Dendritic cell treated with granulocyte-macrophage colony-stimulating factor and Interleukin-4, amounts not matched to agents 40 ng/mL and 50 ng/mL, for 4 days (primary cell): Measurements from ENCODE around the gene GCSH.
"Not testable (repeated sequence)": the region's sequence is repeated elsewhere in the genome, so short reads cannot be mapped to it uniquely, and the experiment has no call there.

Experiments used
- H3K27ac Mint-ChIP-seq: one replicate; pipeline ENCODE4 v1.8.0; 2022; ENCODE audit warnings: mild to moderate bottlenecking, mixed read lengths
- H3K27me3 Mint-ChIP-seq: one replicate; pipeline ENCODE4 v1.8.0; 2022; ENCODE audit warnings: mild to moderate bottlenecking, mixed read lengths
- H3K36me3 Mint-ChIP-seq: one replicate; pipeline ENCODE4 v1.8.0; 2022; ENCODE audit warnings: low read depth, mixed read lengths
- H3K4me1 Mint-ChIP-seq: one replicate; pipeline ENCODE4 v1.8.0; 2022; ENCODE audit warnings: low read depth, mixed read lengths
- H3K4me3 Mint-ChIP-seq: one replicate; pipeline ENCODE4 v1.8.0; 2022; ENCODE audit warnings: mild to moderate bottlenecking, moderate library complexity, mixed read lengths
- H3K9me3 Mint-ChIP-seq: one replicate; pipeline ENCODE4 v1.8.0; 2022; ENCODE audit warnings: mixed read lengths
- intact Hi-C: fragments of 100-400 bp; cut with micrococcal nuclease; formaldehyde crosslinking; loops from one replicate; pipeline ENCODE4 v1.15.0; 2022

GCSH gene

DNA sequence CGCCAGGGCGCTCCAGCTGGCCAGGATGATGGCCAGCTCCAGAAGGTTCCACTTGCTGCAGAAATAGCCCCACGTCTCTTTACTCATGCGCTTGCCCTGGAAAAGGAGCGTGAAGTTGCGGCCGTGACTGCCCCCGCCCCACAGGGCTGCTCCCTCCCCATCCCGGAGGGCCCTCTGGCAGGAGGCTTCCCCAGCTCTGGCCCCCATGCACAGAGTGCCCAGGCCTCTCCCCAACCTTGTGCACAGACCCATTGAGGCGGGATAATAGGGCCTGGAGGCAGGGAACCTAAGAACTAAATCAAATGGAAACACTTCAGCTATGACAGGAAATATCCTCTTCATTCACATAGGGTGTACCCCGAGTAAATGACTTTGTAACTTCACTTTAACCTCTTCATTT, 21.2 kb upstream of the GCSH start:
- intact Hi-C loops, result no loop called here
- Mint-ChIP-seq H3K9me3 (no peaks in the 10 kb centered on the region), H3K36me3 (no peaks in the 10 kb centered on the region), H3K27me3 (peaks cover 5% of the 10 kb centered on the region), H3K27ac (no peak overlapping the region), H3K4me1 (no peaks in the 10 kb centered on the region), H3K4me3 (no peak overlapping the region)

DNA sequence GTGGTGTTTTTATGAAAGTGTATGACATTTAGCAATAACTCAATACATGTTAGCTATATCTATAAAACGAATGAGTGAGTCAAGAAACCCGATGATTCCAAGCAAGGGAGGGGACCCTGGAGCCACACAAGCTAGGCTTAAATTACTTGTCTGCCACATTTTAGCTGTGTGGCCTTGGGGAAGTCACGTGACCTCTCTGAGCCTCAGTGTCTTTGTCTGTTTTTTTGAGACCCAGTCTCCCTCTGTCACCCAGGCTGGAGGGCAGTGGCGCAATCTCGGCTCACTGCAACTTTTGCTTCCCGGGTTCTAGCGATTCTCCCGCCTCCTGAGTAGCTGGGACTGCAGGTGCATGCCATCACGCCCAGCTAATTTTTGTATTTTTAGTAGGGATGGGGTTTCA, 20.1 kb upstream of the GCSH start:
- Mint-ChIP-seq H3K27ac (no peak overlapping the region), H3K9me3 (no peaks in the 10 kb centered on the region), H3K27me3 (peaks cover 5% of the 10 kb centered on the region), H3K4me1 (no peaks in the 10 kb centered on the region), H3K36me3 (no peaks in the 10 kb centered on the region), H3K4me3 (no peak overlapping the region)
- intact Hi-C loops, result no loop called here

DNA sequence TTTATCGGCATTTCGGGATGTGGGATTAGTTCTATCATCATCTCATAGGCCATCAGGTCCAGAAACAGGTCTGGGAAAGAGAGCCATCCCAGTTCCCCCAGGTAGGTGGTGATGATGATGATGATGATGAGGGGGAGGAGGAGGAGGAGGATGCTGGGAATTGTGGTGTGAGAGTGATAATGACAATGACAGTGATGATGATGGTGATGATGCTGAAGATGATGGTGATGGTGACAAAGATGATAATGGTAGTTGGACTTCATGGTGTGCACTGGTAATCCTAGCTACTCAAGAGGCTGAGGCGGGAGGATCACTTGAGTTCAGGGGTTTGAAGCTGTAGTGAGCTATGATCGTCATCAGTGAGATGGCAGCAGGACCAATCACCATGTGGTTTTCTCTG, 16.3 kb upstream of the GCSH start:
- no peaks in the 10 kb centered on the region for H3K9me3 Mint-ChIP-seq
- H3K4me1 Mint-ChIP-seq, result no peaks in the 10 kb centered on the region
- H3K4me3 Mint-ChIP-seq, result no peak overlapping the region
- intact Hi-C loops, result no loop called here
- H3K27ac Mint-ChIP-seq, result no peak overlapping the region
- peaks cover 5% of the 10 kb centered on the region for H3K27me3 Mint-ChIP-seq
- no peaks in the 10 kb centered on the region for H3K36me3 Mint-ChIP-seq

DNA sequence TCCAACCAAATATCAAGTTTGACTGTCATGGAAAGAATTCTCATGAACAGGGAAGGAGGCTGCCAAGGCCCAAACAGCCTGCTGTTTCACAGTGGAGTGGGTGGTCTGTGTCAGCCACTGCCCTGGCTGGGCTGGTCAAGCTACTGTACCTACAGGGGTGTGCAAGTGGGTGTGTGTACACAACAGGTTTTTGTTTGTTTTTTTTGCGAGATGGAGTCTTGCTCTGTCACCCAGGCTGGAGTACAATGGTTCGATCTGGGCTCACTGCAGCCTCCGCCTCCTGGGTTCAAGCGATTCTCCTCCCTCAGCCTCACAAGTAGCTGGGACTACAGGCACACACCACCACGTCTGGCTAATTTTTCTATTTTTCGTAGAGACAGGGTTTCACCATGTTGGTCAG, 13.1 kb upstream of the GCSH start:
- H3K36me3 Mint-ChIP-seq, H3K4me3 Mint-ChIP-seq, H3K9me3 Mint-ChIP-seq, H3K27ac Mint-ChIP-seq, H3K4me1 Mint-ChIP-seq, intact Hi-C loops, H3K27me3 Mint-ChIP-seq: not testable (repeated sequence)

DNA sequence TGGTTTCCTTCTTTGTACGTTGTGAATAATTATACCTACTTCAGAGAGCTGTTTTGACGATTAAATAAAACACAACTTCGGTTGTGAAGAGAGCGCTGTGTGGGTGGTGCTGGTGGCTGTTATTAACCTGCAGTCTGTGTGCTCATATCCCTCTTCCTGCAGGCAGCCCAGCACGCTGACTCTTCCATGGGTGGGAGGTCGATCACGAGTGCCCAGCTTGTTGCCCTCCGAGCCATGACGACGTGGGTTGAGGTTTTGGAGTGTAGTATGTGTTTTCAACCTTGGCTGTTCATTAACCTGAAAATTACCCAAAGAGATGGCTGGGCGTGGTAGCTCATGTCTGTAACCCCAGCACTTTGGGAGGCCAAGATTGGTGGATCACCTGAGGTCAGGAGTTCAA, 11.3 kb upstream of the GCSH start:
- Mint-ChIP-seq H3K4me3 (no peak overlapping the region), H3K4me1 (no peaks in the 10 kb centered on the region), H3K9me3 (no peaks in the 10 kb centered on the region), H3K27ac (no peak overlapping the region), H3K36me3 (no peaks in the 10 kb centered on the region), H3K27me3 (peaks cover 4% of the 10 kb centered on the region)
- intact Hi-C loops, result no loop called here

DNA sequence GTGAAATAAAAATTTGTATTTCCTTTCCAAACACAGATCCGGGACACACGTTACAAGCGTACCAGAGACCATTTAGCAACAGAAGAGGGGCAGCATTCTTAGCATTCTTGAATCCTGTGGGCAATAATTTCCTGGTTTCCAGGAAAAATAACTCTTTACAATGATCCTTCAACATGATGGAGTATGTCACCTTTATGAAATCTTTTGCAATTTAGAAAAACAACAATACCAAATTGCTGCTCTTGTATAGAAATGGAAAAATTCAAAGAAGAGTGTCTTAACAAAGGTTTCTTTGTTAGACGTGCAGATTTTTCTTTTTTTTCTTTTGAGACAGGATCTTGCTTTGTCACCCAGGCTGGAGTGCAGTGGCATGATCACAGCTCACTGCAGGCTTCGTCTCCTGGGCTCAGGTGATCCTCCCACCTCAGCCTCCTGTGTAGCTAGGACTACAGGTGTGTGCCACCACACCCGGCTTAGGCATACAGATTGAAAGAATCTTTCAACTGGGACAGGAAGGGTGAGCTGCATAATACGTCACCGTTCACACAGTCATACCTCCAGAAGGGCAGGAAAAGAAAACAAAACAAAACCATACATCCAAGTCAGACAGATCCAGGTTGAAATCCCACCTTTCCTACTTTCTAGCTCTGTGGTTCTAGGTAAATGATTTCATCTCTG, 10.8 kb upstream of the GCSH start:
- no peak overlapping the region for H3K27ac Mint-ChIP-seq
- intact Hi-C loops, result no loop called here
- no peaks in the 10 kb centered on the region for H3K36me3 Mint-ChIP-seq
- H3K4me1 Mint-ChIP-seq, result no peaks in the 10 kb centered on the region
- H3K4me3 Mint-ChIP-seq, result no peak overlapping the region
- H3K27me3 Mint-ChIP-seq, result peaks cover 4% of the 10 kb centered on the region
- no peaks in the 10 kb centered on the region for H3K9me3 Mint-ChIP-seq

DNA sequence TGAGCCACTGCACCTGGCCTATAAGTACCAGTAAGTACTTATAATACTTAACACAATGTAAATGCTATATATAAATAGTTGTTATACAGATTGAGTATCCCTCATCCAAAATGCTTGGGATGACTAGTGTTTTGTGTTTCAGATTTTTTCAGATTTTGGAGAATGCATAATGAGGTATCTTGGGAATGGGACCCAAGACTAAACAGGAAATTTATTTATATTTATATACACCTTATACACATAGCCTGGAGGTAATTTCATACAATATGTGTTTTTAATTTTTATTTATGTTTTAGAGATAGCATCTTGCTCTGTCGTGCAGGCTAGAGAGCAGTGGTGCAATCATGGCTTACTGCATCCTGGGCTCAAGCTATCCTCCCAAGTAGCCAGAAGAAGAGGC, 9.8 kb upstream of the GCSH start:
- H3K27me3 Mint-ChIP-seq, result peaks cover 4% of the 10 kb centered on the region
- H3K27ac Mint-ChIP-seq, result no peak overlapping the region
- no peaks in the 10 kb centered on the region for H3K36me3 Mint-ChIP-seq
- H3K9me3 Mint-ChIP-seq, result no peaks in the 10 kb centered on the region
- H3K4me1 Mint-ChIP-seq, result no peaks in the 10 kb centered on the region
- intact Hi-C loops, result no loop called here
- H3K4me3 Mint-ChIP-seq, result no peak overlapping the region

DNA sequence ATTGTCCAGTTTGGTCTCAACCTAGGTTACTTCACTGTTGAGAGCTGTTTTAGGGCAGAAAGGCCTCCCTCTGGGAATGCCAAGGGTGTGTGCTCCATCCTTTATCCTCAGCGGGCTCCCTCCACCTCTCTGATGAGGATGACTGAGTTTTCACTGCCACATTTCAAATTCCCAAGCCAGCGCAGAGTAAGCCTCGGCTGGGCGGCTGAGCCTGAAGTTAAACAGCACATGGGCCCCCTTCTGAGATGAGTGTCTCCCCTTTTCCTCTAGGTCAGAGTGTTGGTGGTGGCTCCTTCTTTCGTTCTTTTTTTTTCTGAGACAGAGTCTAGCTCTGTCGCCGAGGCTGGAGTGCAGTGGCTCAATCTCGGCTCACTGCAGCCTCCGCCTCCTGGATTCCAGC, 5.5 kb upstream of the GCSH start:
- Mint-ChIP-seq H3K36me3 (no peaks in the 10 kb centered on the region), H3K9me3 (no peaks in the 10 kb centered on the region), H3K27ac (no peak overlapping the region), H3K4me1 (peaks cover 1% of the 10 kb centered on the region), H3K27me3 (no peaks in the 10 kb centered on the region), H3K4me3 (no peak overlapping the region)
- intact Hi-C loops, result no loop called here

DNA sequence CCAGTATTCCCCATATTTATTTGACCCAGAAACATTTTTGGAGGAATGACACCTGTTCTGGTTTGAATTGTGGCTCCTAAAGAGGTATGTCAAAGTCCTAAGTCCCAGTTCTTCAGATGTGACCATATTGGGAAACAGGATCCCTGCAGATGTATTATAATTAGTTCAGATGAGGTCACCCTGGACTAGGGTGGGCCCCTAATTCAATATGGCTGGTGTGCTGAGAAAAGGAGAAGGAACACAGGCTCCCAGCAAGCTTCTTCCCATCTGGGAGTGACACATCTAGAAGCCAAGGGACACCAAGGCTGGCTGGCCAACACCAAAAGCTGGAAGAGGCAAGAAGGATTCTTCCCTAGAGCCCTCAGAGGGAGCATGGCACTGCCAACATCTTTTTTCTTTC, 3.8 kb upstream of the GCSH start:
- H3K27ac Mint-ChIP-seq, result no peak overlapping the region
- H3K4me3 Mint-ChIP-seq, result no peak overlapping the region
- intact Hi-C loops, result no loop called here
- peaks cover 4% of the 10 kb centered on the region for H3K27me3 Mint-ChIP-seq
- peaks cover 12% of the 10 kb centered on the region for H3K4me1 Mint-ChIP-seq
- H3K9me3 Mint-ChIP-seq, result no peaks in the 10 kb centered on the region
- no peaks in the 10 kb centered on the region for H3K36me3 Mint-ChIP-seq

DNA sequence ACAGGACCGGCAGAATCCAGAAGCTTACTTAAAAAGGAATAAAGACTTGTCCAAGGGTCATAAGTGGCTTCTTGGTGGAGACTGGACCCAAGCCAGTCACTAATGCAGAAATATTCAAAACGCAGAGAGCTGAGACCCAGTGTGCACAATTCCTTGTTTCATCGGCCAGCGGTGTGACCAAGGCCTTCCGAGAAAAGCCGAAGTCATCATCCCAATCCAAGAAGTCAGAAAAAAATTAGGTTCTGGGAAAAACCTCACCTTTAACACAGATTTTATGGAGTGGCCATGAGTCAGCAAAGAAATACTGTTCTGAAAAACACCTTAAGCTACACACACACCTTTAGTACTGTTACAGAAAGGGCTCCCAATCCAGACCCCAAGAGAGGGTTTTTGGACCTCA, 1.0 kb upstream of the GCSH start:
- no peak overlapping the region for H3K4me3 Mint-ChIP-seq

DNA sequence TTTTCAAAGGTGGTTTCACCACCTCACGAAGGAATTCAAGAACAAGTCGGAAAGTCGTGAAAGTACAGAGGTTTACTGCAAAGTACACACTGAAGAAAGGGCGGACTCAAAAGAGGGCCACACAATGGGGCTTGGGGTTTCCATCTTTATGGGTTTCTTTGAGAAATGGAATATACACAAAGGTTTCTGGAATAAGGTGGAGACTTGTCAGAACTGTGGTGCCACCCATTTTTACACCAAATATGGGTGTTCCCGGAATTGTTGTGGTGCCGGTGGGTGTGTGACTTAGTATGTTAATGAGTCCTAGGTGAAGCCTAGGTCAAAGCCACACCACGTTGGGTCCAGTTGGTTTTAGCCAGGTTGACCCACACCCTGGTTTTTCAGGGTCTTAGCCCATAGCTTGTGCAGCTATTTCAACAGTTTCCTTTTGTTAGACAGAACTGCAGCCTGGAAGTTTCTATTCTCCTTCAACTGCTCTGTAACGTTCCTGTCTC, 567 bp upstream of the GCSH start:
- Mint-ChIP-seq H3K4me1 (peaks cover 12% of the 10 kb centered on the region), H3K27me3 (peaks cover 8% of the 10 kb centered on the region), H3K36me3 (no peaks in the 10 kb centered on the region), H3K9me3 (no peaks in the 10 kb centered on the region), H3K4me3 (peak overlapping the region; percentile 82), H3K27ac (no peak overlapping the region)
- intact Hi-C loops, result loop anchor here (1.0 to 2.0 kb wide), 2 partner anchors 19 to 90 kb away; partner anchors contain the start of genes C16orf46, CENPN and CMC2

More for the DNA sequence above, 1.0 kb upstream of the GCSH start:
- Mint-ChIP-seq H3K27me3 (peaks cover 8% of the 10 kb centered on the region), H3K9me3 (no peaks in the 10 kb centered on the region), H3K4me1 (peaks cover 12% of the 10 kb centered on the region), H3K36me3 (no peaks in the 10 kb centered on the region), H3K27ac (no peak overlapping the region)
- intact Hi-C loops, result loop anchor here (2.0 kb wide), 1 partner anchor 90 kb away; the partner anchor contains the start of genes CENPN and CMC2

DNA sequence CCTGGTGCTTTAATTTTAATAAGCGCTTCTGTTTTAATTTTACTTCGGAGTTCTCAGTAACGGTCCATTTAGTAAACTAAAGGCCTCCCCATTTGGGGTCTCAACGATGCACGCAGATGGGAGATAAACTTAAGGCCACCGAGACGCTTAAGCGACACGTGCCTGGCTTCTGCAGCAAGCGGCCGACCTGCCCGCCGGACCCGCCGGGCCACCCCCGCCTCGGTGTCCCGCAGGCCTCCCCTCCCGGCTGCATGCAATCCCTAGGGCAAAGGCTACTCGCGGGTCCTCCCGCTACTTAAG, 592 bp downstream of the GCSH start:
- Mint-ChIP-seq H3K27me3 (peaks cover 8% of the 10 kb centered on the region), H3K4me3 (peak overlapping the region; percentile 82), H3K36me3 (no peaks in the 10 kb centered on the region), H3K4me1 (peaks cover 12% of the 10 kb centered on the region), H3K27ac (peak overlapping the region; percentile 27), H3K9me3 (no peaks in the 10 kb centered on the region)
- intact Hi-C loops, result no loop called here

DNA sequence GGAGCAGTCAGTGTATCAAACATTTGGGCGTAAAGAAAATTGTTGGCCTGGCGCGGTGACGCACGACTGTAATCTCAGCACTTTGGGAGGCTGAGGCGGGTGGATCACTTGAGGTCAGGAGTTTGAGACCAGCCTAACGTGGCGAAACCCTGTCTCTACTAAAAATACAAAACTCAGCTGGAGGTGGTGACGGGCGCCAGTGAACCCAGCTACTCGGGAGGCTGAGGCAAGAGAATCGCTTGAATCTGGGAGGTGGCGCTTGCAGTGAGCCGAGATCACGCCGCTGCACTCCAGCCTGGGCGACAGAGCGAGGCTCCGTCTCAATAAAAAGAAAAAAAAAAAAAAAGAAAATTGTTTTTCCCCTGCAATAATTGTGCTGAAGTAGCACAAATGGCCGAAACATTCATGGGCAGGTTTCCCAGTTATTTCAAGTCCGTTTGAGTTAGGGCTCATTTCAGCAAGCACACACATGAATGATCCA, 1.4 kb downstream of the GCSH start:
- H3K36me3 Mint-ChIP-seq, result no peaks in the 10 kb centered on the region
- no peaks in the 10 kb centered on the region for H3K9me3 Mint-ChIP-seq
- no peak overlapping the region for H3K4me3 Mint-ChIP-seq
- H3K27me3 Mint-ChIP-seq, result peaks cover 8% of the 10 kb centered on the region
- H3K4me1 Mint-ChIP-seq, result peaks cover 12% of the 10 kb centered on the region
- H3K27ac Mint-ChIP-seq, result no peak overlapping the region
- intact Hi-C loops, result no loop called here

DNA sequence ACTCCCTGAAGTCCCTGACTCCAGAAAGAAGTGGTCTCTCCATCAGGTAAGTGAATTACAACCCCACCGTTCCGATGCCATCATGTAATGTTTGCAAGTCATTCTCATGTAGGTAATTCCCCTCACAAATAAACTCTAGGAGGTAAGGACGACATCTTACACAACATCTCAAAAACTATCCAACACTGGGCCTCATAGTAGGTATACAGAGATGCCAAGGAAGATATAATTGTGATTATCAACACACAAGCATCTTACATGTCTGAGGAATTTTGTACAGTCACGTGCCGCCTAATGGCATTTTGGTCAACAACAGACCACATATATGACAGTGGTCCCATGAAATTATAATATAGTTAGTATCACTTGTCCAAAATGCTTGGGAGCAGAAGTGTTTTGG, 7.4 kb downstream of the GCSH start:
- H3K9me3 Mint-ChIP-seq, result no peaks in the 10 kb centered on the region
- intact Hi-C loops, result no loop called here
- H3K36me3 Mint-ChIP-seq, result no peaks in the 10 kb centered on the region
- no peak overlapping the region for H3K4me3 Mint-ChIP-seq
- no peaks in the 10 kb centered on the region for H3K4me1 Mint-ChIP-seq
- no peaks in the 10 kb centered on the region for H3K27me3 Mint-ChIP-seq
- H3K27ac Mint-ChIP-seq, result no peak overlapping the region

DNA sequence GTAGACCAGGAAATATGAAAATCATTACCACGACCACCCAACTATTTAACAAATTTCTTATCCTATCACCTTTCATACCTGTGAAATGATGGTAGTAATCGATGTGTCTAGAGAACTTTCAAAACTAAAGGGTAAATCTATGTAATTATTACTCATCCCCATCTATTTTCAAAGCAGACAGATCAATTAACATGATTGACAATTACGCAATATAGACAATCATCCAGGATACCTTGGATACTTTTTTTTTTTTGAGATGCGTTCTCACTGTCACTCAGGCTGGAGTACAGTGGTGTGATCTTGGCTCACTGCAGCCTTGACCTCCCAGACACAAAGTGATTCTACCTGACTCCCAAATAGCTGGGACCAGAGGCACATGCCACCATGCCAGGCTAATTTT, 15.2 kb downstream of the GCSH start:
- Mint-ChIP-seq H3K36me3 (no peaks in the 10 kb centered on the region), H3K27ac (no peak overlapping the region), H3K4me1 (peaks cover 5% of the 10 kb centered on the region), H3K4me3 (no peak overlapping the region), H3K27me3 (no peaks in the 10 kb centered on the region), H3K9me3 (no peaks in the 10 kb centered on the region)
- intact Hi-C loops, result no loop called here
